Esophagus muscularis mucosa (tissue), 3 donors: Measurements from ENCODE around the gene GRID2.

Experiments used
- EP300 ChIP-seq: sonication (generic); formaldehyde crosslinking; IDR thresholded peaks from one replicate; pipeline ENCODE4 v1.6.1; 2017; ENCODE audit warnings: antibody characterized with exemption
- TF ChIP-seq, protein P1 (sequence below), 3 experiments: fragments of 200-600 bp in 2 of 3; fragments of 450-650 bp in 1 of 3; sonication (generic) in 2 of 3; IDR thresholded peaks; one replicate each; pipeline ENCODE4 v1.5.1; 2017 to 2019; ENCODE audit warnings: antibody characterized with exemption in 3 of 3, mild to moderate bottlenecking in 2 of 3, moderate library complexity in 1 of 3

GRCh38 chr4:93337196-93337595 is 1033.4 kb downstream of the GRID2 start:
- TF ChIP-seq, protein P1, sequence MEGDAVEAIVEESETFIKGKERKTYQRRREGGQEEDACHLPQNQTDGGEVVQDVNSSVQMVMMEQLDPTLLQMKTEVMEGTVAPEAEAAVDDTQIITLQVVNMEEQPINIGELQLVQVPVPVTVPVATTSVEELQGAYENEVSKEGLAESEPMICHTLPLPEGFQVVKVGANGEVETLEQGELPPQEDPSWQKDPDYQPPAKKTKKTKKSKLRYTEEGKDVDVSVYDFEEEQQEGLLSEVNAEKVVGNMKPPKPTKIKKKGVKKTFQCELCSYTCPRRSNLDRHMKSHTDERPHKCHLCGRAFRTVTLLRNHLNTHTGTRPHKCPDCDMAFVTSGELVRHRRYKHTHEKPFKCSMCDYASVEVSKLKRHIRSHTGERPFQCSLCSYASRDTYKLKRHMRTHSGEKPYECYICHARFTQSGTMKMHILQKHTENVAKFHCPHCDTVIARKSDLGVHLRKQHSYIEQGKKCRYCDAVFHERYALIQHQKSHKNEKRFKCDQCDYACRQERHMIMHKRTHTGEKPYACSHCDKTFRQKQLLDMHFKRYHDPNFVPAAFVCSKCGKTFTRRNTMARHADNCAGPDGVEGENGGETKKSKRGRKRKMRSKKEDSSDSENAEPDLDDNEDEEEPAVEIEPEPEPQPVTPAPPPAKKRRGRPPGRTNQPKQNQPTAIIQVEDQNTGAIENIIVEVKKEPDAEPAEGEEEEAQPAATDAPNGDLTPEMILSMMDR (IDR thresholded peaks at IDR 0.05): no peak
- no peak for TF ChIP-seq EP300
